CD4-positive, alpha-beta memory T cell (primary cell): ENCODE measurements around the gene HACD2. TPM values are rescaled to one million over a fixed set of nuclear protein-coding genes. Genes with fewer than 3 reads are reported as not detected.
"Not testable (repeated sequence)": the region's sequence is repeated elsewhere in the genome, so short reads cannot be mapped to it uniquely, and the experiment has no call there.

Experiments used
- CTCF ChIA-PET: fragments of 350-600 bp; sonication (Branson Sonifier 250); formaldehyde crosslinking; loops from one replicate; lab custom pipeline; 2021; ENCODE audit warnings: inconsistent platforms; ENCODE audit not compliant: partially characterized antibody; lab: Charles Lee
- POLR2A ChIA-PET: fragments of 350-600 bp; sonication (Branson Sonifier 250); formaldehyde crosslinking; loops from one replicate; lab custom pipeline; 2021; ENCODE audit not compliant: partially characterized antibody; lab: Charles Lee
- DNase-seq, 5 donors: peaks; one replicate each; pipeline versions ENCODE4 v3.0.0 to v3.0.0-alpha.2; 2020 to 2022; ENCODE audit warnings: mixed read lengths in 1 of 5
- H3K27ac ChIP-seq: one replicate; pipeline ENCODE4 v1.7.0; 2013; ENCODE audit warnings: low read depth, low read length
- H3K27me3 ChIP-seq: 2 replicates; pipeline ENCODE4 v1.7.0; 2013; ENCODE audit warnings: mild to moderate bottlenecking, low read length, moderate library complexity; ENCODE audit not compliant: insufficient read depth
- H3K36me3 ChIP-seq: 2 replicates; pipeline ENCODE4 v1.7.0; 2013; ENCODE audit warnings: mild to moderate bottlenecking, low read length, moderate library complexity; ENCODE audit not compliant: insufficient read depth
- H3K4me1 ChIP-seq: 2 replicates; pipeline ENCODE4 v1.7.0; 2013; ENCODE audit warnings: mild to moderate bottlenecking, low read length, moderate library complexity; ENCODE audit not compliant: insufficient read depth
- H3K4me3 ChIP-seq, 2 donors: one replicate each; pipeline ENCODE4 v1.7.0; 2013; ENCODE audit warnings: low read length in 2 of 2, mild to moderate bottlenecking in 1 of 2
- H3K9me3 ChIP-seq, 2 donors: one replicate each; pipeline ENCODE4 v1.7.0; 2013; ENCODE audit warnings: low read length in 2 of 2, control low read depth in 1 of 2; ENCODE audit not compliant: control insufficient read depth in 1 of 2
- H3K27ac Mint-ChIP-seq, 7 donors: one replicate each; pipeline ENCODE4 v1.8.0; 2020 to 2021; ENCODE audit warnings: mixed read lengths in 7 of 7, mild to moderate bottlenecking in 6 of 7, inconsistent platforms in 3 of 7, moderate library complexity in 3 of 7
- H3K27me3 Mint-ChIP-seq, 2 donors: one replicate each; pipeline ENCODE4 v1.8.0; 2020 to 2021; ENCODE audit warnings: mixed read lengths in 2 of 2
- H3K36me3 Mint-ChIP-seq, 2 donors: one replicate each; pipeline ENCODE4 v1.8.0; 2020 to 2021; ENCODE audit warnings: mixed read lengths in 2 of 2, inconsistent platforms in 1 of 2, mild to moderate bottlenecking in 1 of 2
- H3K4me1 Mint-ChIP-seq, 4 donors: one replicate each; pipeline ENCODE4 v1.8.0; 2020 to 2021; ENCODE audit warnings: mixed read lengths in 4 of 4, mild to moderate bottlenecking in 1 of 4
- H3K4me3 Mint-ChIP-seq, 8 donors: one replicate each; pipeline ENCODE4 v1.8.0; 2020 to 2021; ENCODE audit warnings: mixed read lengths in 8 of 8, mild to moderate bottlenecking in 7 of 8, moderate library complexity in 6 of 8, inconsistent platforms in 3 of 8
- H3K9me3 Mint-ChIP-seq, 8 donors: one replicate each; pipeline ENCODE4 v1.8.0; 2020 to 2021; ENCODE audit warnings: mixed read lengths in 8 of 8, mild to moderate bottlenecking in 5 of 8, inconsistent platforms in 3 of 8, moderate library complexity in 1 of 8
- intact Hi-C: fragments of 100-400 bp; cut with micrococcal nuclease; formaldehyde crosslinking; loops from one replicate; pipeline ENCODE4 v1.15.1; 2023
- polyA plus RNA-seq, 2 donors: library from polyadenylated mRNA; unstranded; fragments of 300-500 nt; fragmentation: Illumina TruSeq; gene quantifications; one replicate each; pipeline ENCODE4 v1.2.3, GENCODE V29; 2021
- total RNA-seq, 2 experiments: library from RNA; stranded (reverse); gene quantifications; one replicate each; pipeline ENCODE4 v1.2.3, GENCODE V29; 2021

Gene HACD2
- total and polyA plus RNA-seq, 4 experiments from 2014 or later = 26.0 to 38.0 (median 28.2) TPM

DNA sequence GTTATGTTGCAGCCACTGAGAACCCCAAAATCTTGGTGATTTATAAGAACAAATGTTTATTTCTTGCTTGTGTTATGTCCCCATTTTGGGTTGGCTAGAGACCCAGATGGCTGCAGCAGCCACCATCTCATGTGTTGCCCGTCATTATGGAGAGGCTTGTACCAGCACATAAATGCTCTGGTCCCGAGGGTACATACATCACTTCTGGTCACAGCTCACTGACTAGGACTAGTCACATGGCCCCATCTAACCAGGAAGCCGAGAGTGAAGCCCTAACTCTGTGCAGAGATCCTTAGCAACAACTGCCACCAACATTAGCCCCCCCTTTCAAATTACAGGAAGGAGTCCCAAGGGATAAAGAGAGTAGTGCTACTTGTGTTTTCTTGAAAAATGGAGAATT is 25.5 kb upstream of the HACD2 start:
- Histone ChIP-seq H3K27ac (no peak overlapping the region), H3K4me3 (no peak overlapping the region), H3K4me1 (no peaks in the 10 kb centered on the region), H3K9me3 (no peaks in the 10 kb centered on the region), H3K36me3 (no peaks in the 10 kb centered on the region), H3K27me3 (no peaks in the 10 kb centered on the region)
- DNase-seq = no peak
- Mint-ChIP-seq H3K9me3 (no peaks in the 10 kb centered on the region), H3K4me1 (peaks cover 0 to 11% (median 3%) of the 10 kb centered on the region in 4 donors), H3K27me3 (no peaks in the 10 kb centered on the region), H3K36me3 (peaks cover 12 to 27% of the 10 kb centered on the region in 2 donors), H3K4me3 (no peak overlapping the region), H3K27ac (no peak overlapping the region)
- ChIA-PET CTCF (no interaction called here), POLR2A (no interaction called here)
- intact Hi-C loops = no loop called here

DNA sequence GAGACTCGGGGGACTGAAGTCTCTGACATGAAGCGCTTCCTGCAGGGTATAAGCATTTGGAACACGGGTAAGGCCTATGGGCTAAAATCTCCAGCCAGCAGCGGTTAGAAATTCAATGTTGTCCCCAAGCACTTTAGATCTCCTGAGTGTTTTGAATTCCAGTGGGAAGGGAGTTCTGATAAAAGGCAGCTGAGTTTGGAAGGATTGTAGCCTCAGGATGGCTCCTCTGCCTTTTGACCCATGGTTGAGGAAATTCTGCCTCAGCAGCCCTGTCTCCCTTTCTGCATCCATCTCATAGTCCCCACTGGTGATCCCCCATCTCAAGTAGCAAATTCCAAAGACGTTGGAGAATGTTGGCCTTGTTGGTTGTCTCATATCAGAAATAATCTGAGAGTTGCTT is 24.2 kb upstream of the HACD2 start:
- POLR2A ChIA-PET = no interaction called here
- CTCF ChIA-PET = no interaction called here
- peaks cover 0 to 11% (median 3%) of the 10 kb centered on the region in 4 donors for H3K4me1 Mint-ChIP-seq

GRCh38 chr3:123608263-123608937 is 23.5 kb upstream of the HACD2 start:
- ChIA-PET CTCF (no interaction called here), POLR2A (no interaction called here)
- H3K27me3 Mint-ChIP-seq = no peaks in the 10 kb centered on the region
- H3K4me1 Mint-ChIP-seq = peaks cover 0 to 11% (median 3%) of the 10 kb centered on the region in 4 donors
- no peaks in the 10 kb centered on the region for H3K9me3 ChIP-seq
- H3K4me3 Mint-ChIP-seq = no peak overlapping the region
- no peaks in the 10 kb centered on the region for H3K9me3 Mint-ChIP-seq
- peak overlapping the region in 1 of 7 donors; percentile 63 for H3K27ac Mint-ChIP-seq
- H3K27me3 ChIP-seq = no peaks in the 10 kb centered on the region
- H3K36me3 ChIP-seq = no peaks in the 10 kb centered on the region
- H3K36me3 Mint-ChIP-seq = peaks cover 5 to 21% of the 10 kb centered on the region in 2 donors
- H3K4me3 ChIP-seq = no peak overlapping the region
- DNase-seq = peak in 1 of 5 donors; percentile 28
- intact Hi-C loops = no loop called here
- no peak overlapping the region for H3K27ac ChIP-seq
- H3K4me1 ChIP-seq = no peaks in the 10 kb centered on the region

More for the DNA sequence above, 24.2 kb upstream of the HACD2 start:
- Histone ChIP-seq H3K4me3 (no peak overlapping the region), H3K27me3 (no peaks in the 10 kb centered on the region), H3K36me3 (no peaks in the 10 kb centered on the region), H3K9me3 (no peaks in the 10 kb centered on the region), H3K27ac (no peak overlapping the region), H3K4me1 (no peaks in the 10 kb centered on the region)
- Mint-ChIP-seq H3K4me3 (no peak overlapping the region), H3K27me3 (no peaks in the 10 kb centered on the region), H3K27ac (no peak overlapping the region), H3K9me3 (no peaks in the 10 kb centered on the region), H3K36me3 (peaks cover 10 to 25% of the 10 kb centered on the region in 2 donors)
- no peak for DNase-seq
- intact Hi-C loops = no loop called here

DNA sequence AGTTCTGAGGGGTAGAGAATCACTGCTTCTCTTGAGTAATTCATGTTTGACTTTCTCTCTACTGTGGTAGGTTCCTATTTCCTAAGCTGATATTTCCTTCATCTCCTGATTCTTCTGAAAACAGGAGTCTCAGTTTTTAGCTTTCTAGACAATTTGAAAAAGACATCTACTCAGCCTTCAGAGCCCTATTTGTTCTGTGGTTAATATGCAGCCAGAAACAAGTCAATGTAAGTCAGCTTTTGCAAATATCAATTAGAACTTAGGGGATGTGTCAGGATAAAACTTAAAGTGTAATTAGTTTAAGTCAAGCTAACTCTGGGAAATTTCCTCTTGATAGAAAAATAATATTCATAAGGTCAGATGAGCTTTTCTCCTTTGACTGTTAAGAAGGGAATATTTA is 21.7 kb upstream of the HACD2 start:
- intact Hi-C loops = no loop called here
- Histone ChIP-seq H3K27me3 (no peaks in the 10 kb centered on the region), H3K27ac (no peak overlapping the region), H3K36me3 (no peaks in the 10 kb centered on the region), H3K4me1 (no peaks in the 10 kb centered on the region), H3K9me3 (no peaks in the 10 kb centered on the region), H3K4me3 (no peak overlapping the region)
- H3K4me3 Mint-ChIP-seq = no peak overlapping the region
- CTCF ChIA-PET = no interaction called here
- POLR2A ChIA-PET = no interaction called here
- H3K4me1 Mint-ChIP-seq = peaks cover 0 to 11% (median 3%) of the 10 kb centered on the region in 4 donors
- no peaks in the 10 kb centered on the region for H3K9me3 Mint-ChIP-seq
- no peak overlapping the region for H3K27ac Mint-ChIP-seq
- H3K27me3 Mint-ChIP-seq = no peaks in the 10 kb centered on the region
- H3K36me3 Mint-ChIP-seq = peaks cover 0 to 12% of the 10 kb centered on the region in 2 donors
- DNase-seq = no peak

GRCh38 chr3:123605789-123606234 is 21.0 kb upstream of the HACD2 start:
- no peaks in the 10 kb centered on the region for H3K9me3 Mint-ChIP-seq
- DNase-seq = no peak
- intact Hi-C loops = no loop called here
- Histone ChIP-seq H3K9me3 (no peaks in the 10 kb centered on the region), H3K27ac (no peak overlapping the region), H3K27me3 (no peaks in the 10 kb centered on the region), H3K4me3 (no peak overlapping the region), H3K4me1 (no peaks in the 10 kb centered on the region), H3K36me3 (no peaks in the 10 kb centered on the region)
- no peaks in the 10 kb centered on the region for H3K27me3 Mint-ChIP-seq
- ChIA-PET CTCF (no interaction called here), POLR2A (no interaction called here)
- H3K27ac Mint-ChIP-seq = peak overlapping the region in 1 of 7 donors; percentile 57
- H3K36me3 Mint-ChIP-seq = peaks cover under 1 to 13% of the 10 kb centered on the region in 2 donors
- H3K4me1 Mint-ChIP-seq = peaks cover 0 to 7% (median 3%) of the 10 kb centered on the region in 4 donors
- H3K4me3 Mint-ChIP-seq = no peak overlapping the region

- POLR2A ChIA-PET, H3K4me1 ChIP-seq, H3K4me1 Mint-ChIP-seq, CTCF ChIA-PET, H3K27me3 Mint-ChIP-seq, H3K27me3 ChIP-seq, H3K4me3 Mint-ChIP-seq, H3K27ac Mint-ChIP-seq, H3K36me3 ChIP-seq, H3K9me3 ChIP-seq, H3K9me3 Mint-ChIP-seq, intact Hi-C loops, H3K27ac ChIP-seq, DNase-seq, H3K4me3 ChIP-seq: not testable (repeated sequence)
- peaks cover 4 to 20% of the 10 kb centered on the region in 2 donors for H3K36me3 Mint-ChIP-seq
Measured at GRCh38 chr3:123603153-123603552, 18.3 kb upstream of the HACD2 start.

DNA sequence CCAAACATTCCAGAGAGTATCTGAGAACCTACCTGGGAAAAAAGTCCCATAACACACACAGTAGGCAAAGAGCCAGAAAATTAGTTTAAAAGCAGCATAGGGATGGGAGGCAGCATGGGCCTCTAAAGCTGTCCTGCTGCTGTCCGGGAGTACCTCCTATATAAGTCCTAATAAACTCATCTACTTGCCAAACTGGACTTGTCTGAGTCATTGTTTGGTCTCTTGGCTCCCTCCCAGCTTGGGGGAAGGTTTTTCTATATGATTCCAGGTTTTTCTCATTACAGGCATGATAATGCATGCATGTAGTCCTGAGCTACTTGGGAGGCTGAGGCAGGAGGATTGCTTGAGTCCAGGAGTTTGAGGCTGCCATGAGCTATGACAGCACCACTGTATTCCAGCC is 17.5 kb upstream of the HACD2 start:
- Histone ChIP-seq H3K27ac (no peak overlapping the region), H3K36me3 (no peaks in the 10 kb centered on the region), H3K9me3 (no peaks in the 10 kb centered on the region), H3K4me3 (no peak overlapping the region), H3K27me3 (no peaks in the 10 kb centered on the region), H3K4me1 (no peaks in the 10 kb centered on the region)
- Mint-ChIP-seq H3K9me3 (no peaks in the 10 kb centered on the region), H3K4me1 (peaks cover 0 to 3% (median 2%) of the 10 kb centered on the region in 4 donors), H3K27ac (no peak overlapping the region), H3K27me3 (no peaks in the 10 kb centered on the region), H3K4me3 (no peak overlapping the region), H3K36me3 (peaks cover 4 to 22% of the 10 kb centered on the region in 2 donors)
- no peak for DNase-seq
- intact Hi-C loops = no loop called here
- ChIA-PET POLR2A (interaction anchor here (1.0 kb wide), 1 partner anchor 16 kb away, joined by 4 read pairs; no protein-coding TSS in a partner anchor), CTCF (no interaction called here)
